ENCODE data around the gene DENND2C.

Gene DENND2C

DNA sequence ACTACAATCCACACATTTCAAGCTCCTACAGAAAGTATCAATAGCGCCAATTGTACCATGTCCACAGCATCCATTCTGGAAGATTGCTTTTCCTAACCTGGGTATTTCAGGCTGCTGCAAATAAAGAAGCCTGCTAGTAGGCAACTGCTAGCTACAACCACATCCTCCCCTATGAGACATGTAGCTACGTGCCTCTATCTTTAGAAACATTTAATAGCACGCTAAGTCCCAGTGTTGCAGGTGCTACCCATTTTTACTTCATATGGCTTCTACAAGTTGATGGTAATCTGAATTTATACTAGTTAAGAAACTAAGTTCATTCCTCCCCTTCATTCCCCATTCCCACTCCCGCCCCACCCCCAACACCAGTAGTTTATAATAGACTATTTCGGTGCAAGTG, 32.9 kb upstream of the DENND2C start:
- DNase-seq (ENCODE audit: low read depth, low spot score), result no peak
- WGBS (ENCODE audit: insufficient coverage, insufficient read length), result no CpG with 5 or more reads among the region's 5 CpGs
- Histone ChIP-seq H3K4me1 (ENCODE audit: control insufficient read depth, insufficient read depth, low read length) (no peaks in the 10 kb centered on the region), H3K27ac (ENCODE audit: low read length) (no peak overlapping the region), H3K27me3 (ENCODE audit: control insufficient read depth, insufficient read depth, low read length) (no peaks in the 10 kb centered on the region), H3K4me3 (ENCODE audit: low read length) (no peak overlapping the region), H3K9me3 (ENCODE audit: control insufficient read depth, insufficient read depth, low read length) (no peaks in the 10 kb centered on the region), H3K36me3 (ENCODE audit: control insufficient read depth, insufficient read depth, low read length) (0 out of 2 replicates have a peak, but pooled peaks cover 2% of the 10 kb centered on the region)

DNA sequence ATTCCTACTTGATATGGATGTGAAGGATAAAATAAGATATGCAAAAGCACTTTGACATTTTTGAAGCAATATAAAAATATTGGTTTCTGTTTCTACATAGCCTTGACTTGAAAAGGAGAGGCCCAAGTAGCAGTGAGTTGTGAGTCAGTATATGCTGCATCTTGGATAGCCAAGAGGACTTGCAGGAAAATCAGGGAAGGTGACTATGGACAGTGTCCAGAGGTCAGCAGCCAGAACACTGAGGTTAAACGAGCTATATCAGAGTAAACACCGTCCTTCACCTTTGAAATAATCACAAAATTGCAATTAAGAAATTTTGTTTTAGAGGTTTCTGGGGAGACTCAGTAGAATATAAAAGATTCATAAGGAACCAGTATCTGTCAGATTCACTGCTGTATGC, 32.1 kb upstream of the DENND2C start:
- no peak for DNase-seq (ENCODE audit: low read depth, low spot score)
- H3K27me3 ChIP-seq (ENCODE audit: control insufficient read depth, insufficient read depth, low read length), result no peaks in the 10 kb centered on the region
- no peaks in the 10 kb centered on the region for H3K9me3 ChIP-seq (ENCODE audit: control insufficient read depth, insufficient read depth, low read length)
- no peak overlapping the region for H3K4me3 ChIP-seq (ENCODE audit: low read length)
- H3K4me1 ChIP-seq (ENCODE audit: control insufficient read depth, insufficient read depth, low read length), result no peaks in the 10 kb centered on the region
- no CpG with 5 or more reads among the region's 2 CpGs for WGBS (ENCODE audit: insufficient coverage, insufficient read length)
- no peak overlapping the region for H3K27ac ChIP-seq (ENCODE audit: low read length)
- no peaks in the 10 kb centered on the region for H3K36me3 ChIP-seq (ENCODE audit: control insufficient read depth, insufficient read depth, low read length)

DNA sequence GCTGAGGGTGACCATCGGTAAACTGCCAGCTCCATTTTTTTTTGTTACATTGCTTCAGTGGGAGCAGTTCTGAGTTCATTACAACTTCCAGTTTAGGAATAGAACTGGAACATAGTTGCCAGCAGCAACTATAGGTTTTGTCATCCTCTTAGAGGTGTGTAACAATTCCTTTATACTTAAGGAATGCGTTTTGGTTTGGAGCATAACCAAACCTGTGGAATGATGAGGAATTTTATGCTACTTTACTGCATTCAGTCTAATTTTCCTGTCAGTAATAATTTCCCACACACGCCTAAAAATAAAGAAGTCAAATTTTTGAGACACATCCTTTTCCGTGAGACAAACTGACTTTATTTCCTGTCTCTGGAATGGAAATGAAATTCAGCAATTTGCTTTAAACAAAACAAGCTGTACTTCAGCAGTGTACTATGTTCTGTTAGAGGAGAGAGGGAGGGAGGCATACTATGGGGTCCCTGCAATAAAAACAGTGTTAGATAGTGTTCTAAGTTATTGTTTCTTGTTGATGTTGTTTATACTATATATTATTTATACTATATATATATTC, 30.3 kb upstream of the DENND2C start:
- H3K27ac ChIP-seq (ENCODE audit: low read length), result no peak overlapping the region
- no CpG with 5 or more reads among the region's 4 CpGs for WGBS (ENCODE audit: insufficient coverage, insufficient read length)
- H3K36me3 ChIP-seq (ENCODE audit: control insufficient read depth, insufficient read depth, low read length), result no peaks in the 10 kb centered on the region
- DNase-seq (ENCODE audit: low read depth, low spot score), result no peak
- no peak overlapping the region for H3K4me3 ChIP-seq (ENCODE audit: low read length)
- H3K9me3 ChIP-seq (ENCODE audit: control insufficient read depth, insufficient read depth, low read length), result no peaks in the 10 kb centered on the region
- no peaks in the 10 kb centered on the region for H3K4me1 ChIP-seq (ENCODE audit: control insufficient read depth, insufficient read depth, low read length)
- H3K27me3 ChIP-seq (ENCODE audit: control insufficient read depth, insufficient read depth, low read length), result no peaks in the 10 kb centered on the region

DNA sequence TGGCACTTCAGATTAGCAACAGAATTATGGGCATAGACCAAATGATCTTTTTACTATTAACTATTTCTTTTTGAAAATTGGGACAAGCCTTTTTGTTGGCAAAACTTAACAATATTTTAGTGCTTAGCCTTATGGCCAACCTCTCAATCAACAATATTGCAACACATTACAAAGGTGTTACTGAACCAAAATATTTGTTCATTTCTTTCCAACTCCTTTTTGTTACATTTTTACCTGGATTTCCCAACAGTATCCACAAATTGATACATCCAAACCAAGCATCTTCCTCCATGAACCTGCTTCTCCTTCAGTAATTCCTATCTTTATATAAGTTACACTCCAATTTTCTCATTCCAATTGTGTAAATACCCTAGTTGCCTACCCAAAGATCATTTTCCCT, 27.0 kb upstream of the DENND2C start:
- Histone ChIP-seq H3K9me3 (ENCODE audit: control insufficient read depth, insufficient read depth, low read length) (no peaks in the 10 kb centered on the region), H3K4me3 (ENCODE audit: low read length) (no peak overlapping the region), H3K27me3 (ENCODE audit: control insufficient read depth, insufficient read depth, low read length) (no peaks in the 10 kb centered on the region), H3K4me1 (ENCODE audit: control insufficient read depth, insufficient read depth, low read length) (no peaks in the 10 kb centered on the region), H3K27ac (ENCODE audit: low read length) (no peak overlapping the region), H3K36me3 (ENCODE audit: control insufficient read depth, insufficient read depth, low read length) (no peaks in the 10 kb centered on the region)
- DNase-seq (ENCODE audit: low read depth, low spot score), result no peak

DNA sequence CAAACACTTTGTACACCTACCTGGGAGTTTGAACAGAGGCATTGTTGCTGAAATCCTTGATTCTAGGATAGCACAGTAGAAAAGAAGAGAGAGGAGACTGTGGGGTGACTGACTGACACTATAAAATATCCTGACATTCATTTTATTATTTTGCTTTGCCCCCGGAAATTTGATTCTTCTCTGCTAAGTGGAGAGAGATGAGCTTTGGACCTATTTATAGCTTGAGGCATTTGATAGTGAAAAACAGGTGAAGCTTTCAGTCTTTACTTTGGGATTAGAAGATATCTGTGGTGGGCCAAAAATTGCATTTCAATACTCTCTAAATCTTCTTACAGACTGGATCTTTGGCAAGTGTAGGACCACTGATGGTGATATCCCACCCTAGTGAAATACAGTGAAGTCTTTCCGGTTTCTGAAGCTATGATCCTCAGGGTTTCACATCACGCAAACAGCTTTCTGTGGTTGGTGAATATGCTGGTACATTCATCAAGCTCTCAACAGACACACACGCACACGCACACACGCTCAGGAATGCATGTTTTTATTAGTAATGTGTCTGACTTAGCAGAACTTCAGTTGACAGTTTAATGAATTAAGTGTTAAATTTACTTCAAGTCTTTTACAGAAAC, 25.7 kb upstream of the DENND2C start, which contains the start of gene AMPD1:
Gene AMPD1, minus strand, starts transcription at position 117 of the 629 bp plus-strand sequence. Its CDS starts 75 bp downstream, at position 42.
- Histone ChIP-seq H3K4me3 (ENCODE audit: low read length) (no peak within 1 kb of the TSS), H3K4me1 (ENCODE audit: control insufficient read depth, insufficient read depth, low read length) (no peaks in the 10 kb centered on the region), H3K36me3 (ENCODE audit: control insufficient read depth, insufficient read depth, low read length) (no peaks in the 10 kb centered on the region), H3K27ac (ENCODE audit: low read length) (no peak within 1 kb of the TSS), H3K9me3 (ENCODE audit: control insufficient read depth, insufficient read depth, low read length) (no peaks in the 10 kb centered on the region), H3K27me3 (ENCODE audit: control insufficient read depth, insufficient read depth, low read length) (no peaks in the 10 kb centered on the region)
- no peak for DNase-seq (ENCODE audit: low read depth, low spot score)
- WGBS (ENCODE audit: insufficient coverage, insufficient read length), result no CpG with 5 or more reads among the region's 6 CpGs

DNA sequence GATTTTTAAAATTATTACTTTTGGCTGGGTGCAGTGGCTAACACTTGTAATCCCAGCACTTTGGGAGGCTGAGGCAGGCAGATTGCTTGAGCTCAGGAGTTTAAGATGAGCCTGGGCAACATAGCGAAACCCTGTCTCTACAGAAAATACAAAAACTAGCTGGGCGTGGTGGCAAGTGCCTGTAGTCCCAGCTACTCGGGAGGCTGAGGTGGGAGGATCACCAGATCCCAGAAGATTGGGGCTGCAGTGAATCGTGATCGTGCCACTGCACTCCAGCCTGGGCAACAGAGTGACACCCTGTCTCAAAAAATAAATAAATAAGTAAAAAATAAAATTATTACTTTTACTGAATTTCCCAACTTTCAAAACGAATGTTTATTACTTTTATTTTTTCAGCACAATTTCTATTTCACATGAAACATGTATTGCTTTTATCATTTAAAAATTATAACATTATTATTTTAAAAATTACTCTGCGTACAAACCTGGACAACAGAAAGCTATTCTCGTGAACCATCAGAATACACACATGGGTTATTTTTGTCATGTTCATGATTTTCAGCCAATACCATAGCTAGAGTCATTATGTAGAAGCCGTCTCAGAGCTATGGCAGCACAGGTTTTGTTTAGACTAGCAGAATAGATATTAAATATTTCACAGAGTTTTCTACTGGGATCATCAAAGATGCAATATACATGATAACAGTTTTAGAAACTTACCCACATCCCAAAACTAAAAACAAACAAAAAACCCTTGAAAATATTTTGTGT, 24.9 kb upstream of the DENND2C start:
- no peak overlapping the region for H3K4me3 ChIP-seq (ENCODE audit: low read length)
- H3K27ac ChIP-seq (ENCODE audit: low read length), result no peak overlapping the region
- H3K4me1 ChIP-seq (ENCODE audit: control insufficient read depth, insufficient read depth, low read length), result no peaks in the 10 kb centered on the region
- WGBS (ENCODE audit: insufficient coverage, insufficient read length), result 100% methylated on average over 1 of the region's 9 CpGs
- DNase-seq (ENCODE audit: low read depth, low spot score), result no peak
- H3K36me3 ChIP-seq (ENCODE audit: control insufficient read depth, insufficient read depth, low read length), result no peaks in the 10 kb centered on the region
- no peaks in the 10 kb centered on the region for H3K9me3 ChIP-seq (ENCODE audit: control insufficient read depth, insufficient read depth, low read length)
- H3K27me3 ChIP-seq (ENCODE audit: control insufficient read depth, insufficient read depth, low read length), result no peaks in the 10 kb centered on the region

DNA sequence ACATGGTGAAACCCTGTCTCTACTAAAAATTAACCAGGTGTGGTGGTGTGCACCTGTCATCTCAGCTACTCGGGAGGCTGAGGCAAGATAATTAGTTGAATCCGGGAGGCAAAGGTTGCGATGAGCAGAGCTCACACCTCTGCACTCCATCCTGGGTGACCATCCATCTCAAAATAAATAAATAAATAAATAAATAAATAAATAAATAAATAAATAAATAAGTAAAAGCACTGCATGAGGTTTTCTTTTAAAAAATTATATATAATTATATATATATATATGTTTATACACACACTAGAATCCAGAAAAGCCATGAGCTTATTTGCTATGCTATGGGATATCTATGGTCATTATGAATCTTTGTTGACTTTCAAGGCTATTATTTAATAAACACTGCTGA, 23.1 kb upstream of the DENND2C start:
- no peak overlapping the region for H3K4me3 ChIP-seq (ENCODE audit: low read length)
- no CpG with 5 or more reads among the region's 3 CpGs for WGBS (ENCODE audit: insufficient coverage, insufficient read length)
- no peak overlapping the region for H3K27ac ChIP-seq (ENCODE audit: low read length)
- DNase-seq (ENCODE audit: low read depth, low spot score), result no peak
- H3K27me3 ChIP-seq (ENCODE audit: control insufficient read depth, insufficient read depth, low read length), result no peaks in the 10 kb centered on the region
- no peaks in the 10 kb centered on the region for H3K36me3 ChIP-seq (ENCODE audit: control insufficient read depth, insufficient read depth, low read length)
- H3K9me3 ChIP-seq (ENCODE audit: control insufficient read depth, insufficient read depth, low read length), result no peaks in the 10 kb centered on the region; the same call in 1 of the 2 replicates
- no peaks in the 10 kb centered on the region for H3K4me1 ChIP-seq (ENCODE audit: control insufficient read depth, insufficient read depth, low read length)

DNA sequence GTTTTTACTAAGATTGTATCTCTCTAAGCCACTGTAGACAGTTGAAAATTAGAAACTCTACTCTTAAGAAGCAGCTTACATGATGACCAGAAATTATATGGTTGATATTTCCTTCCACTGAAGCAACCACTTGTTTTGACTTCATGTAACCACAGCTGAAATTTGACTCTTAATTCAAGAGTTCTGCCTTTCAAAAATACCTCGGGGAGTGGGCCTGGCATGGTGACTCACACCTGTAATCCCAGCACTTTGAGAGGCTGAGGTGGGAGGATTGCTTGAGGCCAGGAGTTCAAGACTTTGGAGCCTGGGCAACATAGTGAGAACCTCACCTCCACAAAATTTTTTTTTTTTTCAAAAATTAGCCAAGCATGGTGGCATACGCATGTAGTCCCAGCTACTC, 21.2 kb upstream of the DENND2C start:
- Histone ChIP-seq H3K9me3 (ENCODE audit: control insufficient read depth, insufficient read depth, low read length) (no peaks in the 10 kb centered on the region; the same call in 1 of the 2 replicates), H3K4me3 (ENCODE audit: low read length) (no peak overlapping the region), H3K27me3 (ENCODE audit: control insufficient read depth, insufficient read depth, low read length) (no peaks in the 10 kb centered on the region), H3K36me3 (ENCODE audit: control insufficient read depth, insufficient read depth, low read length) (no peaks in the 10 kb centered on the region), H3K27ac (ENCODE audit: low read length) (no peak overlapping the region), H3K4me1 (ENCODE audit: control insufficient read depth, insufficient read depth, low read length) (no peaks in the 10 kb centered on the region)
- DNase-seq (ENCODE audit: low read depth, low spot score), result no peak
- no CpG with 5 or more reads among the region's 2 CpGs for WGBS (ENCODE audit: insufficient coverage, insufficient read length)

DNA sequence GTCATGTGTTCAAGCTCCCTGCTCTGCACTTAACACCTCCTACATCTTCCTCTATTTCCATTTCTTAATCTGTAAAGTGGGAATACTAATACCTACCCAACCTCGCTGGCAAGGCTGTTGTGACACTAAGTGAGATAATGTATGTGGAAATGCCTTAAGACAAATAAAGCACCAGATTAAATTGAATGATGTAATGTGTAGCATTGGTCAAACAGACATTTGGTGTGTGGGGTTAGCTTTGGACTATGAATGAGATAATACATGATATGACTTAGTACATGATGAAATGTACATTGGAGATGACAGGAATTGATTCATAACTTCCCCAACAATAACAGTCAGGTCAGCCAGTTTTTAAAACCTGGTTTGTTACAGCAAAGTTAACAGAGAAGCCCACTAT, 20.3 kb upstream of the DENND2C start:
- no peak overlapping the region for H3K27ac ChIP-seq (ENCODE audit: low read length)
- no peaks in the 10 kb centered on the region for H3K36me3 ChIP-seq (ENCODE audit: control insufficient read depth, insufficient read depth, low read length)
- no peak overlapping the region for H3K4me3 ChIP-seq (ENCODE audit: low read length)
- no peaks in the 10 kb centered on the region for H3K4me1 ChIP-seq (ENCODE audit: control insufficient read depth, insufficient read depth, low read length)
- H3K9me3 ChIP-seq (ENCODE audit: control insufficient read depth, insufficient read depth, low read length), result no peaks in the 10 kb centered on the region; the same call in 1 of the 2 replicates
- no peaks in the 10 kb centered on the region for H3K27me3 ChIP-seq (ENCODE audit: control insufficient read depth, insufficient read depth, low read length)
- no CpG with 5 or more reads among the region's 1 CpG for WGBS (ENCODE audit: insufficient coverage, insufficient read length)
- no peak for DNase-seq (ENCODE audit: low read depth, low spot score)

DNA sequence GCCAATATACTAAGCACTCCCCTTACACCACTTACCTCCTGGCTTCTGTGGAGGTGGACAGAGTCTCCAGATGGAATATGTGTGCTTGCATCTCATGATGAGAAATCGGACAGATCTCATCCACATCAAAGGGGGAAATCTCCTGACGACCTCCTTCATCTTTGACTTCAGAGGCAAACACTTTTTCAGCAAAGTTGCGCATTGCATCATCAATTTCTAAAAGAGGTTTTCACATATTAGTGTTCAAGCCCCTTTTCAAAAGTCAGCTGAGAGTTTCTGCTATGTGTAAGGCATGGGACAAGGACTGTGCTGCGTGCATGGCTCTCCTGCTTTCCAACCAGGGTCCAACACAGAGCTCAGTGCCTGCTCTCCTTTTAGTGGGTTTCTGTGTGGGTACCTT, 18.7 kb upstream of the DENND2C start:
- no CpG with 5 or more reads among the region's 4 CpGs for WGBS (ENCODE audit: insufficient coverage, insufficient read length)
- Histone ChIP-seq H3K27ac (ENCODE audit: low read length) (no peak overlapping the region), H3K4me3 (ENCODE audit: low read length) (no peak overlapping the region), H3K4me1 (ENCODE audit: control insufficient read depth, insufficient read depth, low read length) (no peaks in the 10 kb centered on the region), H3K27me3 (ENCODE audit: control insufficient read depth, insufficient read depth, low read length) (no peaks in the 10 kb centered on the region), H3K36me3 (ENCODE audit: control insufficient read depth, insufficient read depth, low read length) (no peaks in the 10 kb centered on the region), H3K9me3 (ENCODE audit: control insufficient read depth, insufficient read depth, low read length) (no peaks in the 10 kb centered on the region; the same call in 1 of the 2 replicates)
- DNase-seq (ENCODE audit: low read depth, low spot score), result no peak
